SHP77 treated with DMSO at 0.1 percent for 48 hours (cell line): ENCODE measurements around the gene HES5.

Experiments
- DNase-seq: peaks from one replicate; lab custom pipeline; 2025; lab: John Stamatoyannopoulos, UW

The HES5 gene

DNA sequence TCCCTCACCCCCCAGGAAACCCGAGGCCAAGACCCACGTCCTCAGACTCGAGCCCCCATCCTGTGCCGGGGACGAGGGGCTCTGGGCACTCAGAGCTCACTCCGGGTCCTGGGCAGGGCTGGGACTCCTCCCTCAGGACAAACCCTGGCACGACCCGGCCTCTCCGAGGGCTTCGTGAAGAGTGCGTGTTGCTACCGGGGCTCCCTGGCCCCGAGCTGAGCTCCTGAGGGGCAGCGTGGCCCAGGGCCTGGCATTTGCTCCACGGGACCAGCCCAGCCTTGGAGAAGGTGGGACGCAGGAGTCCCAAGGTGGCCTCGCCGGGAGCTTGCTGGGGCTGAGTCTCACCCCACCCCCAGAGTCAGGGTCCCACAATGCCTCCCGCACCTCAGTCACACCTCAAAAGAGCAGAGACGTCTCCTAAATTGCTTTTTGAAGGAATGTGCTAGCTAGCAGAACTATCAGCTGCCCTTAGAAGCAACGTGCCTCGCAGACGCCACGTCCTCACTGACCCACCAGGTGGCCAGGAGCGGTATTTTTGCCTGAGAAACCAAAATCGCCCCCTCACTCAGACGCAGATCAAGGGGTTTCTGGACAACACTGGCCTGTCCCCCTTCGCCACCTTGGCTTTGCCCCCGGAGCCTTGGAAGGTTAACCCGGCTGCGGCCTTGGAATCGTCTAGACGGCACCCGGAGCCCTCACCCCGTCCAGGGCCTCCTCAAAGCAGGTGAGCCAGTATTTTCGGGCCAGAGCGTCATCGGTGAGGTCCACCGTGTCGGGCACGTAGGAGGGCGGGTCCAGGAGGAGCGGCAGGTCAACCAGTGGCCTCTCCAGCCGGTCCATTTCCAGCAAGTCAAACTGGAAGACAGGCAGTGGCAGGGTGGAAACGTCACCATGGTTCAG lies 14.9 kb downstream of the HES5 start:
- DNase-seq = no peak

DNA sequence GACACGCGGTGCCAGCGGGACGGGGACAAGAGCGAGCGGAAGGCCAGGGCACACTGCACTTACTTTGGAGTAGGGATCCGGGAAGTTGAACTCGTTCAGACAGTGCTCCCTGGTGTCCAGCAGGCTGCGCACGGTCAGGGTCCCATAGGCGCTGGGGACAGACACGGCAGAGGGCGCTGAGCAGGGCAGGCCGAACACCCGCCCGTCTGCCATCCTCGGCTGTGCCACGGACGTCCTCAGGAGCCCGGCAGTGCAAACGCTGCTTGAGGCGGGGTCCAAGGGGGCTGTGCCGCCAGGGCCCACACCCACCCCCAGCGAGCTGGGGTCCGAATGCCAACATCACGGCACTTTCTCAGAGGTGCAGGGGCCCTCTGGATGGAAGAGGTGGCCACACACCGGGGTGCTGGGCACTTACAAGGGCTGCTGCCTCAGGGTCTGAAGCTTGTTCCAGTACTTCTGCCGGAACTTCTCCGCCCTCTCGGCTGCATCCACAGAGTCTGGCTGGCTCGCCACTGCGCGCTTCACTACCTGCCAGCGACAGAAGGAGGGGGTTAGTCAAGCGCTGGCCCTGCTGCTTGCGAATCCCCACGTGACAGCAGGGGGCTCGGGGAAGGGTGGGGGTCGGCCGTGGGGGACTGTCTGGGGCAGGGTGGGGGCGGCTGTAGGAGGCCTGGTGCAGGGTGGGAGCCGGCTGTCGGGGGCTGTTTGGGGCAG lies 16.0 kb downstream of the HES5 start:
- no peak for DNase-seq

DNA sequence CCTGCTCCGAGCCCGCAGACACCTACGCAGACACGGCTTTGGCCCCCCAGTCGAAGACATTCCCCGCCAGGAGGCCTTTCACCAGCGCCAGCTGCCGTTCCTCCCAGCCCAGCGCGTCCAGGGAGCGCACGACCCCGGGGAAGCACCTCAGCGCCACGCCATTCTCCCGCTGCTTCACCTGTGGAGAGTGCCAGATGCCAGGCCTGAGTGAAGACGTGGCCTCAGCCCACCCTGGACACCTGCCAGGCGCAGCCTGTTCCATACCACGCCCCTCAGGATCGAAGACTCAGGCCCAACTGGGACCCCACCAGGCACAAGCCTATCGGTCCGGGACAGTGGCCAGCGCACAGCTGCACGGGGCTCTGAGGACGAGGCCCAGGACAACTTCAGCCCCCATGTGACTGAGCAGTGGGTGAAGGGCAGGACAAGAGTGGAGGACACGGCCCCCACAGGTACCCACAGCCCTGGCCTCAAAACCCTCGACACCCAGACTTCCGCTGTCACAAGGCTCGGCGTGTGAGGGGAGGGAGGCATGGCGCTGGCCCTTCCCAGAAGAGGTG lies 17.1 kb downstream of the HES5 start:
- DNase-seq = no peak

DNA sequence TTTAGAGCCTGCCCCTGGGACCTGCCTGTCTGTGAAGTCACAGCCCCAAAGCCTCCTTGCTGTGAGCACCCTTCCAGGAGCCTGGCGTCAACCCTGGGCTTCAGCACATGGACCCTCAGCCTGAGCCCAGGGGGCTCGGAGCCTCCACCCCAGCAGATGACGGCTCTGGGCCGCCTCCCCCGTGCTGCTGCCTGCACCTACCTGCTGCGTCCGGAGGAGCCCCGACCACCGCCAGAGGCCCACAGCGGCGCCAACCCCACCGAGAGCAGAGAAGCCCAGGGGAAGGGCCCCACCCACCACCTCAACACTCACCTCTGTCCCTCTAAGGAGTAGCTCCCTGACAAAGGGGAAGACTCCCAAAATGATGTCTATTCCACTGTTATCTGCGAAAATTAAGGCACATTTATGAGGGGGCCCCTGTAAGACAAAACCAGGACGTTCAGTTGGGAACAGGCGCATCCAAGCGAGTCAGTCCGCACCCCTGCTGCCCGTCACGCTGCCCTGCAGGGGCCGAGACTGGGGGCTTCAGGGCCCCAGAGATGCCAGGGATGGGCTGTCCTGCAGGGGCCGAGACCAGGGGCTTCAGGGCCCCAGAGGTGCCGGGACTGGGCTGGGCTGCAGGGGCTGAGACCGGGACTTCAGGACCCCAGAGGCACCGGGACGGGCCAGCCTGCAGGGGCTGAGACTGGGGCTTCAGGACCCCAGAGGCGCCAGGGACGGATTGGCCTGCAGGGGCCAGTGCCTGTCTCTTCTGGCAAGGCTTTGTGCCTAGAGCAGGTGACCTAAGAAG lies 19.5 kb downstream of the HES5 start:
- no peak for DNase-seq

DNA sequence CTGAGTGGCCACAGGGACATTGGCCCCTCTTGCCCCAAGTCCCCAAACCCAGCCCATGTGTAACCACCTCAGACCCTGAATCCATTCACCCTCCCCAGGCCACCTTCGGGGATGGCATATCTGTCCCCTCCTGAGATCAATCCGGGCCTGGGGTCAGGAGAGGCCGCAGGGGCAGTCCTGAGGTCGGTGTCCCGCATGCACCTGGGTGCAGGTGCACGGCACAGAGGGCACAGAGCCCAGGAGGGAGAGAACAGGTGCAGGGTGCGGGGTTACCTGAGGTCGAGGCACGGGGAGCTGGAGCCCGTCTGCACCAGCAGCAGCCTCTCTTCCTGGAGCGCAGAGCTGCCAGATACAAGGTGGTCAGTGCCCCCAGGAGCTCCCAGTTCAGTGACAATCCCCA lies 20.5 kb downstream of the HES5 start:
- no peak for DNase-seq

DNA sequence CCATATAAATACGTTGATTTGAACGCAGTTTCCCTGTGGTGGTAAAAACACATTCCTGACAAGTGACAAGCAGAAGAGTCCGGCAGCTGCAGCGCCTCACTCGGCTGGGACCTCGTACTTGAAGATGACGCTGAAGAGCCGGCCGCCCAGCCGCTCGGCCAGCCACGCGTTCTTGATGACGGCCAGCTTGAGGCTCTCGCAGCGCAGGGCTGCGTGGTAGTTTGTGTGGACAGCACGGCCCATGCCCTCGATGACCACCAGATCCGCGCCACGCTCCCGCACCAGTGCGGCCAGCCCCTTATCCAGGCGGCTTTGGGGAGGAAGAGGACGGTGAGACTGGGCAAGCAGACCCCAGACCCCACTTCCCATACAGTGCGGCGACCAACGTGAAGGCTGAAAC lies 21.3 kb downstream of the HES5 start:
- DNase-seq = no peak

DNA sequence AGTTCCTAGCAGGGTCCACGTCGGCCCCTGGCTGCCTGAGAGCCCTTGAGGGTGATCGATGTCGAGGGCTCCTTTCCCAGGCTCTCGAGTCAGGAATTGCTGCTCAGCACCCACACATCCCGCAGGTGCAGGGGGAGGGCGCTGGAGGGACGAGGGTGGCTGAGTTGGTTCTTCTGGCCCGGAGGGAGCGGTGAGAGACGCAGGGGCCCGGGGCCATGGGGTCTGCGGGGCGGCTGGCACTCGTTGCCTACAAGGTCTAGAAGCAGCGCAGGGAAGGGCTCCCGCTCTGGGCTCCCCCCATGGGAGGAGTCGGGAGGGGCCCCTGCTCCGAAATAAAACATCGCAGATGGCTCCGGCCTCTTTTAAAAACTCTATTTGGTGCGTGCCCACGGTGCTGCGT lies 21.9 kb downstream of the HES5 start:
- no peak for DNase-seq

DNA sequence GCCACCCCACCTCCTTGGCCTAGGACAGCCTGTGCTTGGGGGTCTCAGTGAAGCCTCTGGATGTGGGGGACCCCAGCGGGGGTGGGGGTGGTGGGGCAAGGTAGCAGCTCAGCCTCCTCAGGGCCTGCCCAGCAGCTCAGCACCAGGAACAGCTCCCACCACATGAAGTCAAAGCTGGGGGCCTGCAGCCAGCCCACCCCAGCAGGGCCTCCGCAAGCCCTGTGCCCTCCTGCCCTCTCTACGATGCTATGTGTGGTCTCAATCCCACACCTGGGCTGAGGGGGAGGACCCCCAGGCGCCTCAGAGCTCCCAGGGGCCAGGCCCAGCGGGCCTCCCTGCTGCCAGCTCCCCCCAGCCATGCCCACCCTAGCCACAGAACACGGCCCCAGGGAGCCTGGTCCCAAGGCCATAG lies 22.3 kb downstream of the HES5 start:
- no peak for DNase-seq

DNA sequence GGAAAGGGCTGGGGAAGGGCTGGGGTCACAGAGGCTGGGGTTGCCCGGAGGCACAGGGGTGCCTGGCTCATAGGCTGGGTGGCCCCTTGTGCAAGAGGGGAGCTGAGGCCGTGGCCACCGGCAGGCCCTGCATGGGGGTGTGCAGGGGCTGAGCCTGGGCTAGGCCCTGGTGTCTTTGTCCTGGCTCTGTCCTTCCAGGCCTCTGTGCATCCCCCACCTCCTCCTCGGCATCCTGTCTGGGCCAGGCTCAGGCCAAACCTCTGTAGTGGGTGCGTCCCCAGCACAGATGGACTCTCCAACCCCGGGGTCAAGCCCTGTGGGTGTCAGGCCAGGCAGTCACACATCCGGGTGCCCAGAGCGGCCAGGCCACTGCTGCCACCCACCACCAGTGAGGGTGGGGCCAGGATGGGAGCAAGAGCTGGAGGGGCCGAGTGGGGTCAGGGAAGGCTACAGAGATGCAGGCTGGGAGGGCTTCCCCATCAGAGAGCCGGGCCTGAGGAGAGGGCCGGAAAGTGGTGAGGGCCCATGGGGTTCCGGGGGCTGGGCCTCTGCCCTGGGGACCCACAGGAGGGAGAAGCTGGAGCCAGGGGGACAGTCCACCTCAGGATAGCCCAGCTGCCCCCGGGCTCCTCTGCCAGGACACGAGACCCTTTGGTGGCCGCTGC lies 23.0 kb downstream of the HES5 start:
- no peak for DNase-seq

DNA sequence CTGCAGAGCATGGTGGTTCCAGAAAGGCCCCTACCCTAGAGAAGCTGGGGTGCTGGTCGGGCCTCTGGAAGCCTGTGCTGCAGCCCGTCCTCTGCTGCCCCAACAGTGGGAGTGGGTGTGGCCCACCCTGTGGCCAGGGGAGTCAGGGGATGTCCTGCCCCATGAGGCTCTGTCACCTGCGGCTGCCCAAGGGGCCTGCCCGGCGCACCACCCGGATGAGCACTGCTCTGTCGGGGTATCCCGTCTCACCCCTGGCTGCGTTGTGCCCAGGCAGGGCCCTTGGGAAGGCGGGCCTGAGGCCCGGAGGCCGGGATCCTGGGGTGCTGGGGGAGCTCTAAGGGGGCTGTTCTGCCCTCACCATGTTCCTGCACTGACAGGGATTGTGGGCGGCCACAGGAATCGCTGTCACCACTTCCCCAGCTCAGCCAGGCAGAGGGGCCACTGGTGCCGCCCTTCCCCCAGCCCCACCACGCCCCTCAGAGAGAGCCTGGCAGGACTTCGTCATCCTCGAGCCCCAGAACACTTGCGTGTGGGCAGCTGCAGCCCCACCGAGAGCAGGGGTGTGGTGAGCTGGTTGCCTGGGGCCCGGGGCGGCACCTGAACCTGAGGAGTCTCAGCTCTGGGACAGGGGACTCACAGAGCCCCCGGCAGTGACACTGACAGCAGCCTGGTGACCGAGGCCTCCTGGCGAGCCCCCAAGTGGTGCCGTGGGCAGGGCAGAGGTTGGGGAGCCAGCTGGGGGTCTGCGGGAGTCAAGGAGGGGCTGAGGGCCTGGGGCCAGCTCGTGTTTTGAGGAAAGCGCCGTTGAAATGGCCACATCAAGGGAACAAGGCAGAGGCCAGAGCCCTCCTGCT lies 23.8 kb downstream of the HES5 start:
- no peak for DNase-seq

DNA sequence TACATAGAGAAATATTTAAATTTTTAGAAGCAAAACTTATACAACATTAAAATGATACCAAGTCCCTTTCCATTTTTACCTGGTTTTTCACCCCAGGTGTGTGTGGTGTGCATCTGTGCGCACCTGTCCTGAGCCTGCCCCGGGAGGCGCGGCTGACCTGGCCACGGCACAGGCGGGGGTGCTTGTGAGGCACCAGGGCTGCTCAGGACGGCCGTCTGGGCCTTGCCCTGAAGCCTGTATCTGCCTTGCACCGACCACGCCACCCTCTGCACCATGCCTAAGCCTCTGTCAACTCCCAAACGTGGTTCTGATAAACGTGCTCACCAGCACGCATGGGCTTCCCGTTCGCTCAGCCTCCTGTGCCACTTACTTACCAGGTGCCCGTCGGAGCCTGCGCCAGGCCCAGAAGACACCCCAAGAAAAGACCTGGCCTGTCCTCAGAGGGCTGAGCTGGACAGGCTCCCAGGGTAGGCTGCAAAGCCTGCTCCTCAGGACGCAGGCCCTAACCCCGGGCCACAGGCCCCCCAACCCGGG lies 24.5 kb downstream of the HES5 start:
- DNase-seq = no peak

DNA sequence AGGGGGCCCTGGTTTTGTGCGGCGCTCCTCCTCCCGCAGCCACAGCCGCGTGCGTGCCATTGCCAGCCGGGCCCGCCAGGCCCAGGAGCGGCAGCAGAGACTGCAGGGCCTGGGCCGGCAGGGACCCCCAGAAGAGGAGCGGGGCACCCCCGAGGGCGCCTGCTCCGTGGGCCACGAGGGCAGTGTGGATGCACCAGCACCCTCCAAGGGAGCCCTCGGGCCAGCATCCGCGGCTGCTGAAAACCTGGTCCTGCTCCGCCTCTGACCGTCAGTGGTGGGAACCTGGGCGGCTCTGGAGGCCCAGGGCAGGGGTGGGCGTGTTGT lies 25.2 kb downstream of the HES5 start:
- DNase-seq = no peak

DNA sequence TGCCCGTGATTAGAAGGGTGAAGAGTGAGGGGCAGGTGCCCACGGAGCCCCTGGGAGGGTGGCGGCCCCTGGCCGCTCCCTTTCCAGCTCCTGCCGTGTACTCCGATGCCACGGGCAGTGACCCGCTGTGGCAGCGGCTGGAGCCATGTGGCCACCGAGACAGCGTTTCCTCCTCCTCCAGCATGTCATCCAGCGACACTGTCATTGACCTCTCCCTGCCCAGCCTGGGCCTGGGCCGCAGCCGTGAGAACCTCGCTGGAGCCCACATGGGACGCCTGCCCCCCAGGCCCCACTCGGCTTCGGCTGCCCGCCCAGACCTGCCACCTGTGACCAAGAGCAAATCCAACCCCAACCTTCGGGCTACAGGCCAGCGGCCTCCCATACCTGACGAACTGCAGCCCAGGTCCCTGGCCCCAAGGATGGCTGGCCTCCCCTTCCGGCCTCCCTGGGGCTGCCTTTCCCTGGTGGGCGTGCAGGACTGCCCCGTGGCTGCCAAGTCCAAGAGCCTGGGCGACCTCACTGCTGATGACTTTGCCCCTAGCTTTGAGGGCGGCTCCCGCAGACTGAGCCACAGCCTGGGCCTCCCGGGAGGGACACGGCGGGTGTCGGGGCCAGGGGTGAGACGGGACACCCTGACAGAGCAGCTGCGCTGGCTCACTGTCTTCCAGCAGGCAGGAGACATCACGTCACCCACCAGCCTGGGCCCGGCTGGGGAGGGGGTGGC lies 25.7 kb downstream of the HES5 start:
- no peak for DNase-seq

DNA sequence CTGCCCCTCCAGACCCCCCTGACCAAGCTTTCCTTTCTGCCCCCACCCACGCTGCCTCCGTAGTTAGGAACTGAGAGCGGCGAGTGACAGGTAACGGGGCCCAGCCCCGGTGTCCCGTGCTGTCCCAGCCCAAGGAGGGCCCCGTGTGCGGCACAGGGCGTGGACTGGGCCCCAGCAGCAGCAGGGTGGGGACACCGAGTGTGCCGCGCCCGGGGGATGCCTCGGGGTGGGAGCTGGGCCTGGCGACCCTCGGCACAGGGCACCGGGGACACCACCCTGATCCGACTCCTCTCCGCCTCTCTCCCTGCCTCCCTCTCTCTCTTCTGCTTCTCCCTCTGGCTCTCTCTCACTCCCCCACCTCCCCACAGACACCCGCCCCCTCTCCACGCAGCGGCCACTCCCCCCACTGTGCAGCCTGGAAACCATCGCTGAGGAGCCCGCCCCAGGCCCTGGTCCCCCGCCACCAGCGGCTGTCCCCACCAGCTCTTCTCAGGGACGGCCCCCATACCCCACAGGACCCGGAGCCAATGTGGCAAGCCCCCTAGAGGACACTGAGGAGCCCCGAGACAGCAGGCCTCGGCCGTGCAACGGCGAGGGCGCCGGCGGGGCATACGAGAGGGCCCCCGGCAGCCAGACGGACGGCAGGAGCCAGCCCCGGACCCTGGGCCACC lies 26.4 kb downstream of the HES5 start:
- DNase-seq = no peak

DNA sequence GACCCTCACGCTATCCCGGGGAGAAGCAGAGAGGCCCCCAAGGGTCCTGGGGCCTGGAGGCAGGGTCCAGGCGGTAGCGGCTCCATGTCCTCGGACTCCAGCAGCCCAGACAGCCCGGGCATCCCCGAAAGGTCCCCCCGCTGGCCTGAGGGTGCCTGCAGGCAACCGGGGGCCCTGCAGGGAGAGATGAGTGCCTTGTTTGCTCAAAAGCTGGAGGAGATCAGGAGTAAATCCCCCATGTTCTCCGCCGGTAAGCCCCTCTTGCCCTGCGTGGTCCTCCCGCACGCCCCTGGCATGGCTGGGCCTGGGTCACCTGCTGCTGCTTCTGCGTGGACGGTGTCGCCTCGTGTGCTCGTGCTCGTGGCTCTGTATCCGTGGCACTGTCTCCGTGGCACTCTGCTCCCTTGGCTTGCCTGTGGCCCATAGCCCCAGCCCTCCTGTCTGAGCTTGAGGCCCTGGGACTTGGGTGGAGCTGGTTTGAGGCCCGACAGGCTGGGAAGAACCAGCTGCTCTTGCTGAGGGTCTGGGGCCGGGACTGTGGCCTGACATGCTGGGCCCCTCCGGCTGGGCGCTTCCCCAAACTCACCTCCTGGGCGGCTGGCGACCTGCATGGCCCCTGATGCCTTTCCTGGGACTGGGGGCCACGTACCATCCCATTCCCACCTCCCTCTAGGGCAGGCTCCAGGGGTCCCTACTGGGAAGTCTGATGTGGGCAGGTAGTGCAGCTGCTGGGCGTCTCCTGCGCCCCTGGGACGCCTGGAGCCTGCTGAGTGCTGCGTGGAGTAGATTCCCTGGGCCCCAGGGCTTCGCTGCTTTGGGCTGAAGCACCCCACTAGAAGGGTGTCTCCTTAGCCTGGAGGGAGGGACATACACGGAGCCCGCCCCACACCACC lies 27.2 kb downstream of the HES5 start:
- DNase-seq = no peak

DNA sequence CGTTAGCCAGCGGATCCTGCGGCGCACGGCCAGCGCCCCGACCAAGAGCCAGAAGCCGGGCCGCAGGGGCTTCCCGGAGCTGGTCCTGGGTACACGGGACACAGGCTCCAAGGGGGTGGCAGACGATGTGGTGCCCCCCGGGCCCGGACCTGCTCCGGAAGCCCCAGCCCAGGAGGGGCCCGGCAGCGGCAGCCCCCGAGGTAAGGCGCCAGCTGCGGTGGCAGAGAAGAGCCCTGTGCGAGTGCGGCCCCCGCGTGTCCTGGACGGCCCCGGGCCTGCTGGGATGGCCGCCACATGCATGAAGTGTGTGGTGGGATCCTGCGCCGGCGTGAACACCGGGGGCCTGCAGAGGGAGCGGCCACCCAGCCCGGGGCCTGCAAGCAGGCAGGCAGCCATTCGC lies 27.9 kb downstream of the HES5 start:
- DNase-seq = no peak

DNA sequence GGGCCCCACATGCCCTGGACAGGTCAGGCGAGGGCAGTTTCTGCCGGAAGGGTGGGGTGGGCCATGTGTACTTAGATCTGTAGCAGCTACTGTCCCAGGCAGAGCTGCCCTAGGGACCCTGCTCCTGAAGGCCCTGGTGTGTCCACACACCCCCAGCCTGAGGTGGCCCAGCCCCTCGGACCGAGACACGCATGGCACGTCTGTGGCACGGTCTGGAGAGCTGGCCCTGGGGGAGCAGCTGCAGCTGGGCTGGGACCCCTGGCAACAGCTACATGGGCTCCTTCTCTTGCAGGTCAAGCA lies 28.3 kb downstream of the HES5 start:
- no peak for DNase-seq

DNA sequence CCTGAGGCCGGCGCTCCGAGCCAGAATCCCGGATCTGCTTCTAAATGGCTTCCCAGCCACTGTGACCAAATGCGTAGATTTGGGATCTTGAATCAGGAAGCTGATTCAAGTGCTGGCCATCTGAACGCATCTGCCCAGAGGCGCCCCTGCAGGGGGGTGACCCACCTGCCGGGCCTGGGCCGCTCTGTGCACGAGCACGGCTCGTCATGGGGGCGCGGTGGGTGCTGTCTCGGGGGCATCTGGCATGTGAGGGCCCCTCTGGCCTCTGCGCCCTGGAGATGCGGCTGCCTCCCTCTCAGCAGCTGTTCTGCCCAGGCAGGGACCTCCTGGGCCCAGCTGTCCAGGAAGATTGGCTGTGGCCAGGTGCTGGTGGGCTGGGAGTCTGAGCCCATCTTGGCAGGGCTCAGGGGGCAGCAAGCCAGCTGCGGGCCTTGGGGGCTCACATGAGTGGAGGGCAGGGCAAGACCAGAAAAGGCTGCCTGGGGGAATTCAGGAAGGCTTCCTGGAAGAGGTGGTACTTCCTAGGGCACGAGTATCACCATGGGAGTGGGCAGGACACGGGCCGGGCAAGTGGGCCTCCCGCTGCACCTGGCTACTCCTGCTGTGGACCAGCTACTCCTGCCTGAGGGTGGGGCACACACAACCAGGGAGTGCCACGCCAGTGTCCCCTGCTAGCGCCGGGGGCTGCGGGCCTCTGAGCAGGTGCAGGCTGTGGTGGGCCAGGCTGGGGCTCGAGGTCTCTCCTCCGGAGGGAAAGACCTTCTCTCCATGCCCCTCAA lies 28.8 kb downstream of the HES5 start:
- no peak for DNase-seq
